Activated T-helper 1 cell treated with anti-CD3 and anti-CD28 coated beads, Interleukin-2, amount 50 U/mL, for 16 hours (primary cell): ENCODE results near the gene ZNF609.

Experiments
- DNase-seq, 2 donors: peaks; one replicate each; pipeline ENCODE4 v3.0.0-alpha.2; 2020; ENCODE audit warnings: low read depth in 1 of 2, low spot score in 1 of 2

Gene ZNF609

GRCh38 chr15:64460206-64460723 is at the start of gene ZNF609:
TSS of gene ZNF609 (plus strand) at chr15:64460578. CDS start at chr15:64499420, 38,842 bp downstream.
- DNase-seq, result peak; percentile 77

- no peak for DNase-seq
Measured at GRCh38 chr15:64412216-64412615, 48.2 kb upstream of the ZNF609 start.

GRCh38 chr15:64422697-64423096 is 37.7 kb upstream of the ZNF609 start:
- no peak for DNase-seq

GRCh38 chr15:64423970-64424369 is 36.4 kb upstream of the ZNF609 start:
- no peak for DNase-seq

GRCh38 chr15:64425221-64425620 is 35.2 kb upstream of the ZNF609 start:
- no peak for DNase-seq

- DNase-seq, result no peak
Measured at GRCh38 chr15:64426845-64427465, 33.4 kb upstream of the ZNF609 start.

- no peak for DNase-seq
Measured at GRCh38 chr15:64429448-64429847, 30.9 kb upstream of the ZNF609 start.

- DNase-seq, result peak in 1 of 2 donors; percentile 2
Measured at GRCh38 chr15:64430000-64430735, 30.2 kb upstream of the ZNF609 start.

- DNase-seq, result no peak
Measured at GRCh38 chr15:64437982-64438381, 22.4 kb upstream of the ZNF609 start.

- no peak for DNase-seq
Measured at GRCh38 chr15:64438653-64439447, 21.5 kb upstream of the ZNF609 start.

GRCh38 chr15:64441852-64442251 is 18.5 kb upstream of the ZNF609 start:
- DNase-seq, result no peak

- no peak for DNase-seq
Measured at GRCh38 chr15:64443016-64443415, 17.4 kb upstream of the ZNF609 start.

- DNase-seq, result no peak
Measured at GRCh38 chr15:64443747-64444621, 16.4 kb upstream of the ZNF609 start.

GRCh38 chr15:64444836-64445235 is 15.5 kb upstream of the ZNF609 start:
- no peak for DNase-seq

- no peak for DNase-seq
Measured at GRCh38 chr15:64447536-64448315, 12.7 kb upstream of the ZNF609 start.

GRCh38 chr15:64452988-64453688 is 7.2 kb upstream of the ZNF609 start:
- no peak for DNase-seq

- no peak for DNase-seq
Measured at GRCh38 chr15:64453689-64454037, 6.7 kb upstream of the ZNF609 start.

GRCh38 chr15:64454282-64454681 is 6.1 kb upstream of the ZNF609 start:
- DNase-seq, result no peak

- DNase-seq, result no peak
Measured at GRCh38 chr15:64455961-64456371, 4.4 kb upstream of the ZNF609 start.
